ENCODE results near the gene THAP12. TPM values are rescaled to one million over a fixed set of nuclear protein-coding genes. Genes with fewer than 3 reads are reported as not detected.
"Not testable (repeated sequence)": the region's sequence is repeated elsewhere in the genome, so short reads cannot be mapped to it uniquely, and the experiment has no call there.

THAP12 gene
- total RNA-seq, 1 experiment from 2014 or later = 102 TPM

DNA sequence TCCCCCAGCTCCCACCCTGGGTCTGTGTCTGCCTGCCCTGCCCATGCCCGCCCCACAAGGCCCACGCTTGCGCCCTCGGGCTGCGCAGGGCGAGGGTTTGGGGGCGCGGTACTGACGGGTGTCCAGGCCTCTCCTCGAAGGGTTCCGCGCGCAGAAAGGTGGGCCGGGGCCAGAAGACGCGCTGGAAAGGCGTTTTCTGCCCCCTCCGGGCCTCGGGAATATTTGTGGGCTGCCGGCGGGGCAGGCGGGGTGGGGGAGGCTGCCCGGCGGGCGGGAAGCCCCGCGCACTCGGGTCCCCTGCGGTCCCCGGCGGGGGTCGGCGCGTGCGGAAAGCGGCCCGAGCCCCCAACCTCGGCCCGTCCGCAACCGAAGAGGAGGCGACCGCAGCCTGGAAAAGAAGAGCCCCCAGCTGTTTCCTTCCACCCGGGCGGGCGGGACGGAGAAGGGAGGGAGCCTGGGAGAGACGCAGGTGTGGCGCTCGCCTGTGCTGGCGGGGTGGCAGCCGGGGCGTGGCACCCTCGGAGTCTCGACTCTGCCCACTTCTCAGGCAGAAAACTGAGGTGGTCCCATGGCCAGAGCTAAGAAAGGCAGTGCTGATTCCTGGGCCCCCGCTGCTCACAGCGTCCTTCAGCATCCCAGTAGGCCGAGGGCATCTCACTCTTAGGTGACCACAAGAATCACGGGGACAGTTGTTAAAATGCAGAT is 59.0 kb downstream of the THAP12 start:
- Histone ChIP-seq H3K9me3 (no peaks in the 10 kb centered on the region), H3K4me1 (peaks cover 13% of the 10 kb centered on the region), H3K36me3 (ENCODE audit: control insufficient read depth, insufficient read depth, low read length) (no peaks in the 10 kb centered on the region), H3K27me3 (replicated peaks; ENCODE audit: control insufficient read depth, insufficient read depth, low read length) (no peaks in the 10 kb centered on the region), H3K4me3 (ENCODE audit: low read depth, low read length) (no peak overlapping the region)
- no peaks in the 10 kb centered on the region for H3K36me3 Mint-ChIP-seq (ENCODE audit: insufficient read depth, unreplicated experiment)
- H3K9me3 Mint-ChIP-seq (ENCODE audit: unreplicated experiment) = no peaks in the 10 kb centered on the region
- BruUV-seq (replicated peaks) = no TSS peak
- no peak overlapping the region for H3K4me3 Mint-ChIP-seq (ENCODE audit: unreplicated experiment)
- intact Hi-C loops (cut with micrococcal nuclease; ENCODE audit: unreplicated experiment) = no loop called here
- H3K4me1 Mint-ChIP-seq (ENCODE audit: low read depth, unreplicated experiment) = peaks cover 3% of the 10 kb centered on the region
- TF ChIP-seq, protein P1, sequence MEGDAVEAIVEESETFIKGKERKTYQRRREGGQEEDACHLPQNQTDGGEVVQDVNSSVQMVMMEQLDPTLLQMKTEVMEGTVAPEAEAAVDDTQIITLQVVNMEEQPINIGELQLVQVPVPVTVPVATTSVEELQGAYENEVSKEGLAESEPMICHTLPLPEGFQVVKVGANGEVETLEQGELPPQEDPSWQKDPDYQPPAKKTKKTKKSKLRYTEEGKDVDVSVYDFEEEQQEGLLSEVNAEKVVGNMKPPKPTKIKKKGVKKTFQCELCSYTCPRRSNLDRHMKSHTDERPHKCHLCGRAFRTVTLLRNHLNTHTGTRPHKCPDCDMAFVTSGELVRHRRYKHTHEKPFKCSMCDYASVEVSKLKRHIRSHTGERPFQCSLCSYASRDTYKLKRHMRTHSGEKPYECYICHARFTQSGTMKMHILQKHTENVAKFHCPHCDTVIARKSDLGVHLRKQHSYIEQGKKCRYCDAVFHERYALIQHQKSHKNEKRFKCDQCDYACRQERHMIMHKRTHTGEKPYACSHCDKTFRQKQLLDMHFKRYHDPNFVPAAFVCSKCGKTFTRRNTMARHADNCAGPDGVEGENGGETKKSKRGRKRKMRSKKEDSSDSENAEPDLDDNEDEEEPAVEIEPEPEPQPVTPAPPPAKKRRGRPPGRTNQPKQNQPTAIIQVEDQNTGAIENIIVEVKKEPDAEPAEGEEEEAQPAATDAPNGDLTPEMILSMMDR (IDR thresholded peaks at IDR 0.05; ENCODE audit: insufficient read depth in 1 of 2, low read depth in 1 of 2, low read length in 1 of 2, severe bottlenecking in 1 of 2, unreplicated experiment in 1 of 2) = no peak
- H3K27me3 Mint-ChIP-seq (ENCODE audit: insufficient read depth, unreplicated experiment) = no peaks in the 10 kb centered on the region
- no peak overlapping the region for H3K27ac Mint-ChIP-seq (ENCODE audit: unreplicated experiment)
- CTCF ChIA-PET = interaction anchor here (0.6 to 9.1 kb wide), 2 partner anchors 114 to 285 kb away, joined by 3 to 170 read pairs; partner anchors contain the start of gene WNT11
- no peak for DNase-seq
- POLR2A ChIA-PET = no interaction called here

DNA sequence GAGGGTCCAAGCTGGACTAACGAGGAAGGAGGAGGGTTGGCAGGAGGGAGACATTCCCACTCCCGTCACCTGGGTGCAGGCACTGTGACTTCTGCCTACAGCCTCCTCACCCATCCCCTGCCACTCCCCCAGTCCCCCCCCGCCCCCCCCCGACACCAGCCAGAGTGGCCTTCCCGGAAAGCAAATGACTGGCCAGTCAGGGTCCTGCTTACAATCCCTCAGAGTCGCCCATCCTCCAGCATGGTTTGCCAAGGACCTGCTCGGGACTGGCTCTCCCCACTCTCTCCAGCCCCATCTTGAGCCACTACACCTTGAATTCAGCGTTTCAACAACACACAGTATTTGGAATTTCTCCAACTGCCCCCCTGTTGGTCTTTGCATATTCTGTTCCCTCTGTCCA is 59.6 kb downstream of the THAP12 start:
- BruUV-seq (replicated peaks) = no TSS peak
- H3K27me3 ChIP-seq (replicated peaks; ENCODE audit: control insufficient read depth, insufficient read depth, low read length) = no peaks in the 10 kb centered on the region
- POLR2A ChIA-PET = no interaction called here
- peaks cover 12% of the 10 kb centered on the region for H3K4me1 ChIP-seq
- Mint-ChIP-seq H3K27ac (ENCODE audit: unreplicated experiment) (no peak overlapping the region), H3K4me1 (ENCODE audit: low read depth, unreplicated experiment) (no peaks in the 10 kb centered on the region), H3K27me3 (ENCODE audit: insufficient read depth, unreplicated experiment) (no peaks in the 10 kb centered on the region), H3K36me3 (ENCODE audit: insufficient read depth, unreplicated experiment) (no peaks in the 10 kb centered on the region), H3K4me3 (ENCODE audit: unreplicated experiment) (no peak overlapping the region), H3K9me3 (ENCODE audit: unreplicated experiment) (no peaks in the 10 kb centered on the region)
- TF ChIP-seq, protein P1 (IDR thresholded peaks at IDR 0.05; ENCODE audit: insufficient read depth in 1 of 2, low read depth in 1 of 2, low read length in 1 of 2, severe bottlenecking in 1 of 2, unreplicated experiment in 1 of 2) = no peak
- no peak overlapping the region for H3K4me3 ChIP-seq (ENCODE audit: low read depth, low read length)
- no peaks in the 10 kb centered on the region for H3K9me3 ChIP-seq
- no peaks in the 10 kb centered on the region for H3K36me3 ChIP-seq (ENCODE audit: control insufficient read depth, insufficient read depth, low read length)
- CTCF ChIA-PET = interaction anchor here (9.1 kb wide), 1 partner anchor 113 kb away, joined by 170 read pairs; the partner anchor contains the start of gene WNT11
- intact Hi-C loops (cut with micrococcal nuclease; ENCODE audit: unreplicated experiment) = no loop called here
- DNase-seq = no peak

DNA sequence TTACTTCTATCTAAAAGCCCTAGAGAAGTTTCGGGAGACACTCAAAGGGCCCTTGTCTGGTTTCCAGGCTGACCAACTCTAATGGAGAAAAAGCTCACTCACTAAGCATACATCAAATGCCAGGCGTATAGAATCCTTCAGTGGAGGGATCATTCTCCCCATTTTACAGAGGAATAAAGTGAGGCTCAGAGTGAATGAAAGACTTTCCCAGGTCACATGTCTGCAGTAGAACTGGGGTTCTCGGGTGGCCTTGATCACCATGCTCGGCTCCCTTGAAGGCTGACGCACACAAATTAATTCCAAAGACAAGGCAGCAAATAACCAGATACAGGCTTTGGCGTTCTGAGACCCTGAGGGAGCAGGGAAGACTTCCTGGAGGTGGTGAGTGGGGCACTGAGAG is 60.0 kb downstream of the THAP12 start:
- Histone ChIP-seq H3K9me3 (no peaks in the 10 kb centered on the region), H3K4me3 (ENCODE audit: low read depth, low read length) (no peak overlapping the region), H3K27me3 (replicated peaks; ENCODE audit: control insufficient read depth, insufficient read depth, low read length) (no peaks in the 10 kb centered on the region), H3K36me3 (ENCODE audit: control insufficient read depth, insufficient read depth, low read length) (no peaks in the 10 kb centered on the region), H3K4me1 (peaks cover 12% of the 10 kb centered on the region)
- Mint-ChIP-seq H3K4me3 (ENCODE audit: unreplicated experiment) (no peak overlapping the region), H3K4me1 (ENCODE audit: low read depth, unreplicated experiment) (no peaks in the 10 kb centered on the region), H3K27ac (ENCODE audit: unreplicated experiment) (no peak overlapping the region), H3K27me3 (ENCODE audit: insufficient read depth, unreplicated experiment) (no peaks in the 10 kb centered on the region), H3K9me3 (ENCODE audit: unreplicated experiment) (no peaks in the 10 kb centered on the region), H3K36me3 (ENCODE audit: insufficient read depth, unreplicated experiment) (no peaks in the 10 kb centered on the region)
- DNase-seq = no peak
- TF ChIP-seq, protein P1 (IDR thresholded peaks at IDR 0.05; ENCODE audit: insufficient read depth in 1 of 2, low read depth in 1 of 2, low read length in 1 of 2, severe bottlenecking in 1 of 2, unreplicated experiment in 1 of 2) = no peak
- intact Hi-C loops (cut with micrococcal nuclease; ENCODE audit: unreplicated experiment) = no loop called here
- no TSS peak for BruUV-seq (replicated peaks)
- CTCF ChIA-PET = interaction anchor here (0.6 to 9.1 kb wide), 2 partner anchors 90 to 113 kb away, joined by 3 to 170 read pairs; partner anchors contain the start of gene WNT11
- POLR2A ChIA-PET = no interaction called here

DNA sequence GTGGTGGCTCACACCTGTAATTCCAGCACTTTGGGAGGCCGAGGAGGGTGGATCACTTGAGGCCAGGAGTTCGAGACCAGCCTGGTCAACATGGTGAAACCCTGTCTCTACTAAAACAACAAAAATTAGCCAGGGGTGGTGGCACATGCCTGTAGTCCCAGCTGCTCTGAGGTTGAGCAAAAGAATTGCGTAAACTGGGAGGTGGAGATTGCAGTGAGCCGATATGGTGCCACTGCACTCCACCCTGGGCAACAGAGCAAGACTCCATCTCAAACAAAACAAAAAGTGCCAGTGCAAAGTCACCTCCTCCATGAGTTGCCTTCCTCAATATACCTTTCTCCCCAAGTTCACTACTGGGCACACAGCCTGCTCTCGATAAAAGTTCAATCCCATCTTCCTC is 61.1 kb downstream of the THAP12 start:
- CTCF ChIA-PET = interaction anchor here (2.4 to 9.1 kb wide), 2 partner anchors 9 to 112 kb away, joined by 20 to 170 read pairs; partner anchors contain the start of gene WNT11
- H3K4me1 Mint-ChIP-seq (ENCODE audit: low read depth, unreplicated experiment); H3K4me3 Mint-ChIP-seq (ENCODE audit: unreplicated experiment); H3K27ac Mint-ChIP-seq (ENCODE audit: unreplicated experiment); BruUV-seq (replicated peaks); H3K9me3 ChIP-seq; POLR2A ChIA-PET; H3K36me3 Mint-ChIP-seq (ENCODE audit: insufficient read depth, unreplicated experiment); H3K4me3 ChIP-seq (ENCODE audit: low read depth, low read length); DNase-seq; H3K27me3 ChIP-seq (replicated peaks; ENCODE audit: control insufficient read depth, insufficient read depth, low read length); H3K27me3 Mint-ChIP-seq (ENCODE audit: insufficient read depth, unreplicated experiment); H3K36me3 ChIP-seq (ENCODE audit: control insufficient read depth, insufficient read depth, low read length); H3K9me3 Mint-ChIP-seq (ENCODE audit: unreplicated experiment): not testable (repeated sequence)
- intact Hi-C loops (cut with micrococcal nuclease; ENCODE audit: unreplicated experiment) = loop anchor here (1.0 to 2.0 kb wide), 5 partner anchors 85 to 516 kb away; no protein-coding TSS in a partner anchor
- peaks cover 12% of the 10 kb centered on the region for H3K4me1 ChIP-seq
